ENCODE measurements around the gene RHOXF1.
"Not testable (repeated sequence)": the region's sequence is repeated elsewhere in the genome, so short reads cannot be mapped to it uniquely, and the experiment has no call there.

Gene RHOXF1

GRCh38 chrX:120115438-120115963, at the start of gene RHOXF1:
TSS of gene RHOXF1 (minus strand) at chrX:120115913. CDS start at chrX:120115862, 51 bp downstream.
- no peak for DNase-seq

GRCh38 chrX:120159086-120159485, 43.4 kb upstream of the RHOXF1 start:
- not testable (repeated sequence) for DNase-seq

GRCh38 chrX:120158313-120158712, 42.6 kb upstream of the RHOXF1 start, which contains the start of gene RHOXF2:
TSS of gene RHOXF2 (plus strand) at chrX:120158613. CDS start at chrX:120158751, 138 bp downstream.
- DNase-seq, result not testable (repeated sequence)

- not testable (repeated sequence) for DNase-seq
Observed at GRCh38 chrX:120150109-120150744, 34.5 kb upstream of the RHOXF1 start.

GRCh38 chrX:120147537-120147936, 31.8 kb upstream of the RHOXF1 start:
- no peak for DNase-seq

GRCh38 chrX:120146323-120146722, 30.6 kb upstream of the RHOXF1 start:
- DNase-seq, result not testable (repeated sequence)

GRCh38 chrX:120145295-120145925, 29.7 kb upstream of the RHOXF1 start:
- no peak for DNase-seq

- DNase-seq, result no peak
Observed at GRCh38 chrX:120144178-120144844, 28.6 kb upstream of the RHOXF1 start.

GRCh38 chrX:120140293-120140981, 24.7 kb upstream of the RHOXF1 start:
- DNase-seq, result no peak

- DNase-seq, result no peak
Observed at GRCh38 chrX:120137439-120137838, 21.7 kb upstream of the RHOXF1 start.

GRCh38 chrX:120136840-120137239, 21.1 kb upstream of the RHOXF1 start:
- no peak for DNase-seq

GRCh38 chrX:120136128-120136527, 20.4 kb upstream of the RHOXF1 start:
- no peak for DNase-seq

- DNase-seq, result not testable (repeated sequence)
Observed at GRCh38 chrX:120128306-120128846, 12.7 kb upstream of the RHOXF1 start.

- DNase-seq, result no peak
Observed at GRCh38 chrX:120125444-120125843, 9.7 kb upstream of the RHOXF1 start.

GRCh38 chrX:120120223-120120622, 4.5 kb upstream of the RHOXF1 start:
- no peak for DNase-seq

GRCh38 chrX:120111611-120112010, 4.1 kb downstream of the RHOXF1 start:
- no peak for DNase-seq

- DNase-seq, result no peak
Observed at GRCh38 chrX:120109378-120109777, 6.3 kb downstream of the RHOXF1 start.

- DNase-seq, result not testable (repeated sequence)
Observed at GRCh38 chrX:120104707-120105106, 11.0 kb downstream of the RHOXF1 start.

GRCh38 chrX:120101057-120101456, 14.7 kb downstream of the RHOXF1 start:
- DNase-seq, result not testable (repeated sequence)

GRCh38 chrX:120090208-120090607, 25.5 kb downstream of the RHOXF1 start:
- DNase-seq, result no peak

GRCh38 chrX:120087289-120088017, 28.3 kb downstream of the RHOXF1 start:
- DNase-seq, result no peak
